Hepatocyte (in vitro differentiated cells): ENCODE measurements around the gene DNAJC30. TPM values are rescaled to one million over a fixed set of nuclear protein-coding genes. Genes with fewer than 3 reads are reported as not detected.

Source experiments
- DNase-seq: peaks from one replicate; pipeline ENCODE4 v3.0.0-alpha.2; 2016; ENCODE audit warnings: low spot score
- H2AFZ ChIP-seq: fragments of 200-600 bp; sonication (generic); 2 replicates; pipeline ENCODE4 v1.6.0; 2016; ENCODE audit warnings: antibody characterized with exemption, mild to moderate bottlenecking
- H3K27ac ChIP-seq: fragments of 200-600 bp; sonication (generic); 2 replicates; pipeline ENCODE4 v1.5.1; 2016; ENCODE audit warnings: mild to moderate bottlenecking
- H3K27me3 ChIP-seq: fragments of 200-600 bp; sonication (generic); 2 replicates; pipeline ENCODE4 v1.6.1; 2016
- H3K36me3 ChIP-seq: fragments of 200-600 bp; sonication (generic); replicated peaks from 2 replicates; pipeline ENCODE4 v1.5.1; 2016; ENCODE audit warnings: low read depth; ENCODE audit not compliant: insufficient read depth
- H3K4me1 ChIP-seq: fragments of 200-600 bp; sonication (generic); 2 replicates; pipeline ENCODE4 v1.5.1; 2016; ENCODE audit warnings: mild to moderate bottlenecking, moderate library complexity; ENCODE audit not compliant: insufficient read depth
- H3K4me2 ChIP-seq: fragments of 200-600 bp; sonication (generic); 2 replicates; pipeline ENCODE4 v1.6.0; 2016
- H3K4me3 ChIP-seq: fragments of 200-600 bp; sonication (generic); 2 replicates; pipeline ENCODE4 v1.5.1; 2016; ENCODE audit warnings: mild to moderate bottlenecking
- H3K79me2 ChIP-seq: fragments of 200-600 bp; sonication (generic); 2 replicates; pipeline ENCODE4 v1.6.0; 2017; ENCODE audit warnings: mild to moderate bottlenecking
- H3K9me2 ChIP-seq: fragments of 200-600 bp; sonication (generic); replicated peaks from 2 replicates; pipeline ENCODE4 v1.6.0; 2017; ENCODE audit warnings: mild to moderate bottlenecking; ENCODE audit not compliant: insufficient read depth
- H3K9me3 ChIP-seq: fragments of 200-600 bp; sonication (generic); 2 replicates; pipeline ENCODE4 v1.5.1; 2016; ENCODE audit warnings: low read depth, mild to moderate bottlenecking
- H4K20me1 ChIP-seq: fragments of 200-600 bp; sonication (generic); 2 replicates; pipeline ENCODE4 v1.6.0; 2016; ENCODE audit warnings: mild to moderate bottlenecking; ENCODE audit not compliant: insufficient read depth, poor library complexity, severe bottlenecking
- CTCF ChIP-seq: fragments of 200-600 bp; sonication (generic); IDR thresholded peaks from 2 replicates; pipeline ENCODE4 v1.5.1; 2016; ENCODE audit warnings: antibody characterized with exemption, mild to moderate bottlenecking; ENCODE audit not compliant: poor library complexity
- EZH2 ChIP-seq: fragments of 200-600 bp; sonication (generic); IDR thresholded peaks from 2 replicates; pipeline ENCODE4 v1.6.1; 2016; ENCODE audit warnings: antibody characterized with exemption, mild to moderate bottlenecking, borderline replicate concordance
- EZH2phosphoT487 ChIP-seq: fragments of 200-600 bp; sonication (generic); IDR thresholded peaks from one replicate; pipeline ENCODE4 v1.6.1; 2018; ENCODE audit warnings: antibody characterized with exemption, mild to moderate bottlenecking, low read depth, moderate library complexity; ENCODE audit not compliant: unreplicated experiment, severe bottlenecking
- WGBS: methylation state at CpG from one replicate; pipeline ENCODE4 v1.1.6; 2016; ENCODE audit warnings: low lambda C conversion rate; ENCODE audit errors: missing lambda C conversion rate; 5-methylcytosine and 5-hydroxymethylcytosine counted together
- polyA plus RNA-seq: library from polyadenylated mRNA; unstranded; fragments of >200 nt; fragmentation: Nextera tagmentation; extraction: Ambion mirVana; gene quantifications from 2 replicates; pipeline ENCODE4 v1.2.1, GENCODE V29; 2016
- total RNA-seq: library from RNA; depleted of rRNA; stranded (reverse); fragments of >200 nt; gene quantifications from 2 replicates; pipeline ENCODE4 v1.2.3, GENCODE V29; 2014

DNAJC30 gene
- total and polyA plus RNA-seq, 2 experiments from 2014 or later, result 3.0 to 13.9 TPM

GRCh38 chr7:73649576-73649975, 33.7 kb downstream of the DNAJC30 start:
- Histone ChIP-seq H3K27me3 (peaks cover 28% of the 10 kb centered on the region), H3K4me3 (no peak overlapping the region), H3K79me2 (no peaks in the 10 kb centered on the region), H4K20me1 (no peaks in the 10 kb centered on the region), H3K9me3 (no peaks in the 10 kb centered on the region), H3K36me3 (no peaks in the 10 kb centered on the region), H3K9me2 (no peaks in the 10 kb centered on the region), H3K4me1 (peaks cover 6% of the 10 kb centered on the region), H2AFZ (no peak overlapping the region), H3K27ac (no peak overlapping the region), H3K4me2 (no peak overlapping the region)
- no peak for DNase-seq
- WGBS, result 64% methylated on average over 9 of the region's 9 CpGs
- no peak for TF ChIP-seq EZH2
- TF ChIP-seq EZH2phosphoT487, result no peak
- TF ChIP-seq CTCF, result no peak

GRCh38 chr7:73648593-73649332, 34.5 kb downstream of the DNAJC30 start:
- peaks cover 28% of the 10 kb centered on the region for H3K27me3 ChIP-seq
- H3K36me3 ChIP-seq, result no peaks in the 10 kb centered on the region
- H3K4me1 ChIP-seq, result peaks cover 6% of the 10 kb centered on the region
- no peaks in the 10 kb centered on the region for H3K9me2 ChIP-seq
- H3K4me2 ChIP-seq, result peak overlapping the region; percentile 95
- H3K27ac ChIP-seq, result no peak overlapping the region
- TF ChIP-seq EZH2 (no peak), EZH2phosphoT487 (no peak), CTCF (no peak)
- H4K20me1 ChIP-seq, result no peaks in the 10 kb centered on the region
- no CpG with 5 or more reads among the region's 1 CpG for WGBS
- peak overlapping the region; percentile 56 for H2AFZ ChIP-seq
- no peaks in the 10 kb centered on the region for H3K79me2 ChIP-seq
- no peak for DNase-seq
- no peaks in the 10 kb centered on the region for H3K9me3 ChIP-seq
- no peak overlapping the region for H3K4me3 ChIP-seq

GRCh38 chr7:73647725-73648592, 35.3 kb downstream of the DNAJC30 start:
- WGBS, result 2% methylated on average over 13 of the region's 62 CpGs
- no peaks in the 10 kb centered on the region for H3K9me3 ChIP-seq
- peak overlapping the region; percentile 56 for H2AFZ ChIP-seq
- H3K27me3 ChIP-seq, result peaks cover 28% of the 10 kb centered on the region
- H4K20me1 ChIP-seq, result no peaks in the 10 kb centered on the region
- H3K9me2 ChIP-seq, result no peaks in the 10 kb centered on the region
- DNase-seq, result peak; percentile 89
- peaks cover 6% of the 10 kb centered on the region for H3K4me1 ChIP-seq
- peak overlapping the region; percentile 24 for H3K4me3 ChIP-seq
- peak overlapping the region; percentile 47 for H3K27ac ChIP-seq
- TF ChIP-seq EZH2 (no peak), CTCF (peak; percentile 25), EZH2phosphoT487 (no peak)
- no peaks in the 10 kb centered on the region for H3K36me3 ChIP-seq
- H3K4me2 ChIP-seq, result peak overlapping the region; percentile 95
- no peaks in the 10 kb centered on the region for H3K79me2 ChIP-seq
